ENCODE measurements around the gene KRTAP5-6.
"Not testable (repeated sequence)": the region's sequence is repeated elsewhere in the genome, so short reads cannot be mapped to it uniquely, and the experiment has no call there.

GRCh38 chr11:1683216-1683615 is 13.8 kb upstream of the KRTAP5-6 start:
- not testable (repeated sequence) for TF ChIP-seq CTCF, POLR2AphosphoS5, POLR2A (IDR thresholded peaks at IDR 0.05)
